Colonic mucosa (tissue), 4 donors: Measurements from ENCODE around the gene WDPCP. TPM values are rescaled to one million over a fixed set of nuclear protein-coding genes. Genes with fewer than 3 reads are reported as not detected.

ENCODE experiments used
- DNase-seq: peaks from one replicate; pipeline ENCODE4 v3.0.0-alpha.2; 2020
- H3K27ac ChIP-seq: fragments of 200-600 bp; one replicate; pipeline ENCODE4 v1.8.0; 2021
- H3K27me3 ChIP-seq: fragments of 200-600 bp; one replicate; pipeline ENCODE4 v1.8.0; 2021
- H3K36me3 ChIP-seq: fragments of 200-600 bp; one replicate; pipeline ENCODE4 v1.8.0; 2021
- H3K4me1 ChIP-seq: fragments of 200-600 bp; one replicate; pipeline ENCODE4 v1.8.0; 2021; ENCODE audit warnings: mild to moderate bottlenecking
- H3K4me3 ChIP-seq: fragments of 200-600 bp; one replicate; pipeline ENCODE4 v1.8.0; 2021
- H3K9ac ChIP-seq, 2 donors: one replicate each; pipeline ENCODE4 v1.7.0; 2013; ENCODE audit warnings: control low read depth in 2 of 2, low read depth in 2 of 2, low read length in 2 of 2
- H3K9me3 ChIP-seq: fragments of 200-600 bp; one replicate; pipeline ENCODE4 v1.8.0; 2021
- CTCF ChIP-seq: fragments of 200-600 bp; IDR thresholded peaks from one replicate; pipeline ENCODE4 v1.8.0; 2022; ENCODE audit warnings: antibody characterized with exemption, mild to moderate bottlenecking
- intact Hi-C: fragments of 100-400 bp; cut with DNase I; formaldehyde crosslinking; loops from one replicate; pipeline ENCODE4 v1.14.1; 2022
- total RNA-seq, 2 donors: library from RNA; stranded (reverse); fragmentation: NEBNext Ultra II Directional in 1 of 2; extraction: Animal tissue kit (Norgen Biotek cat#: 25700) in 1 of 2; gene quantifications; one replicate each; pipeline ENCODE4 v1.2.1, GENCODE V29; 2021
- donor health status: healthy.
- donor health status: DM: no; HTN: no; CAD: no.
- donor health status: DM: no; HTN: no; CAD: no.

Gene WDPCP
- total RNA-seq, 2 donors from 2014 or later, result 3.4 to 4.5 TPM

DNA sequence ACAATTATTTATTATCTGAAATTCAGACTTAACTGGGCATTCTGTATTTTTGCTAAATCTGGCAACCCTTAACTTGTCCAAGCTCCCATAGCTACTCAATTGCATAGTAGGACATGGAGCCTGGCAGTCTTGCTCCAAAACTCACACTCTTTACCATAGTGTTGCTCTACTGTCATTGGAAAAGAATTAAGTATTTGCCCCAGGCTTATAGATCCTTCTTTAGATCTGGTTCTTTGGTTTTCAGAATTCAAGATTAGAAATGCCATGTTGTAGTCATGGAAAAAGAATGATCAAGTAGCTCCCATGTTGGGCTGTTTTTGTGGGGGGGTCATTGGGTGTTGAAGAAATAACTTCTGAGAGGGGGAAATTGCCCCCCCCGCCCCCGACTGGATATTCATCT, 240.9 kb downstream of the WDPCP start:
- Histone ChIP-seq H3K27me3 (no peaks in the 10 kb centered on the region), H3K4me3 (no peak overlapping the region), H3K27ac (no peak overlapping the region), H3K36me3 (no peaks in the 10 kb centered on the region), H3K4me1 (no peaks in the 10 kb centered on the region), H3K9me3 (no peaks in the 10 kb centered on the region), H3K9ac (no peak overlapping the region)
- DNase-seq, result no peak
- intact Hi-C loops, result no loop called here
- no peak for TF ChIP-seq CTCF

GRCh38 chr2:63346411-63346810, 241.9 kb downstream of the WDPCP start:
- Histone ChIP-seq H3K27me3 (no peaks in the 10 kb centered on the region), H3K4me1 (no peaks in the 10 kb centered on the region), H3K9me3 (no peaks in the 10 kb centered on the region), H3K9ac (no peak overlapping the region), H3K27ac (no peak overlapping the region), H3K4me3 (no peak overlapping the region), H3K36me3 (no peaks in the 10 kb centered on the region)
- TF ChIP-seq CTCF, result no peak
- DNase-seq, result no peak
- intact Hi-C loops, result no loop called here

GRCh38 chr2:63345285-63345633, 243.0 kb downstream of the WDPCP start:
- no peaks in the 10 kb centered on the region for H3K36me3 ChIP-seq
- no peaks in the 10 kb centered on the region for H3K9me3 ChIP-seq
- intact Hi-C loops, result no loop called here
- TF ChIP-seq CTCF, result no peak
- H3K9ac ChIP-seq, result no peak overlapping the region
- H3K27me3 ChIP-seq, result no peaks in the 10 kb centered on the region
- H3K4me1 ChIP-seq, result no peaks in the 10 kb centered on the region
- H3K4me3 ChIP-seq, result no peak overlapping the region
- DNase-seq, result no peak
- H3K27ac ChIP-seq, result no peak overlapping the region

GRCh38 chr2:63344575-63345284, 243.5 kb downstream of the WDPCP start:
- Histone ChIP-seq H3K27ac (no peak overlapping the region), H3K4me3 (no peak overlapping the region), H3K27me3 (no peaks in the 10 kb centered on the region), H3K9ac (no peak overlapping the region), H3K9me3 (no peaks in the 10 kb centered on the region), H3K36me3 (no peaks in the 10 kb centered on the region), H3K4me1 (no peaks in the 10 kb centered on the region)
- DNase-seq, result no peak
- no peak for TF ChIP-seq CTCF
- intact Hi-C loops, result no loop called here

DNA sequence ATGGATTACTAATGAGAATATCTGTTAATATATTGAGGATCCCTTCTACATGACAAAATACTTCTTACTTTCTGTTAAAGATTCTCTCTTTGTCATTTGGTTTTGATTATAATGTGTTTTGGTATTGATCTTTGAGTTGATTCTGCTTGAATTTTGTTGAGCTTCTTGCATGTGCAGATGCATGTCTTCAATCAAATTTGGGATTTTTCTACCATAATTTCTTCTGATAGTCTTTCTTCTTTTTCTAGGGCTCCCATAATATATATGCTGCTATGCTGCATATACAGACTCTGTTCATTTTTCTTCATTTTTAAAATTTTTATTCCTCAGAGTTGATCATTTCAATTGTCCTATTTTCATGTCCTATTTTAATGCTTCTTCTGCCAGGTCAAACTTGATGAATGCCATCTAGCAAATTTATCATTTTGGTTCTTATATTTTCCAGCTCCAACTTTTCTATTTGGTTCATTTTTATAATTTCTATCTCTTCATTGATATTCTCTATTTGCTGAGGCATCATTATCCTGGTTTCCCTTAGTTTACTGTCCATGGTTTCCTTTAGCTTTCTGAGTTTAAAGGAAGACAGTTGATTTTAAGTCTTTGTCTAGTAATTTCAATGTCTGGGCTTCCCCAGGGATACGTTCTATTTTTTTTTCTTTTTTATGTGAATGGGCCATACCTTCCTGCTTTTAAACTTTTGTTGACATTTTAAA, 244.7 kb downstream of the WDPCP start:
- DNase-seq, result no peak
- H3K9ac ChIP-seq, result no peak overlapping the region
- H3K4me1 ChIP-seq, result no peaks in the 10 kb centered on the region
- TF ChIP-seq CTCF, result no peak
- H3K36me3 ChIP-seq, result no peaks in the 10 kb centered on the region
- no peak overlapping the region for H3K27ac ChIP-seq
- H3K27me3 ChIP-seq, result no peaks in the 10 kb centered on the region
- intact Hi-C loops, result no loop called here
- H3K4me3 ChIP-seq, result no peak overlapping the region
- no peaks in the 10 kb centered on the region for H3K9me3 ChIP-seq
